Kasumi-1 (cell line): ENCODE data around the gene R3HDM4.
"Not testable (repeated sequence)": the region's sequence is repeated elsewhere in the genome, so short reads cannot be mapped to it uniquely, and the experiment has no call there.

ENCODE experiments used
- DNase-seq, 2 experiments: peaks; one replicate each; lab custom pipeline; 2025; lab: John Stamatoyannopoulos, UW

R3HDM4 gene

DNA sequence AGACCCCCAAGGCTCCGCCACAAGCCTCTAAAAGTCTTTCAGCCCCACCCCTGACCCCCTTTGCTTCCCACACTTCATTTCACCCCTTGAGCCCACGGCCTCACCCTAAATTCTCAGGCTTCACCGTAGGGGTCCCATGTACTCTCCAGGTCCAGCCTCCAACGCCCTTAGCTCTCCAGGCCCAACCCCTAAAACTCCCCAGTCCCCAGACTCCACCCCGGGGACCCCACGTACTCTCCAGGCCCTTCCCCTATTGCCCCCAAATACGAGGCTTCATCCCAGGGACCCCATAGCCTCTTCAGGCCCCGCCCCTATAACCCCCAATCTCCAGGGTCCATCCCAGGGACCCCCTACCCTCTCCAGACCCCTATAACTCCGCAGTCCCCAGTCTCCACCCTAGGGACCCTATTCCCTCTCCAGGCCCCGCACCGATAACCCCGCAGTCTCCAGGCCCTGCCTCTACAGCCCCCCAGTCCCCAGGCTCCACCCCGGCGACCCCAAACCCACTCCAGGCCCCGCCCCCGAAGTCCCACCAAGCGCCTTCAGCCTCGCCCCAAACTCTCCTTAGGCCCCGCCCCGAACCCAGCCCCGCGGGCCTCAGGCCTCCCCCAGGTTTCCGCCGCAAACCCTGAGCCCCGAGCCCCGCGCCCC, 20.7 kb downstream of the R3HDM4 start:
- DNase-seq: no peak

DNA sequence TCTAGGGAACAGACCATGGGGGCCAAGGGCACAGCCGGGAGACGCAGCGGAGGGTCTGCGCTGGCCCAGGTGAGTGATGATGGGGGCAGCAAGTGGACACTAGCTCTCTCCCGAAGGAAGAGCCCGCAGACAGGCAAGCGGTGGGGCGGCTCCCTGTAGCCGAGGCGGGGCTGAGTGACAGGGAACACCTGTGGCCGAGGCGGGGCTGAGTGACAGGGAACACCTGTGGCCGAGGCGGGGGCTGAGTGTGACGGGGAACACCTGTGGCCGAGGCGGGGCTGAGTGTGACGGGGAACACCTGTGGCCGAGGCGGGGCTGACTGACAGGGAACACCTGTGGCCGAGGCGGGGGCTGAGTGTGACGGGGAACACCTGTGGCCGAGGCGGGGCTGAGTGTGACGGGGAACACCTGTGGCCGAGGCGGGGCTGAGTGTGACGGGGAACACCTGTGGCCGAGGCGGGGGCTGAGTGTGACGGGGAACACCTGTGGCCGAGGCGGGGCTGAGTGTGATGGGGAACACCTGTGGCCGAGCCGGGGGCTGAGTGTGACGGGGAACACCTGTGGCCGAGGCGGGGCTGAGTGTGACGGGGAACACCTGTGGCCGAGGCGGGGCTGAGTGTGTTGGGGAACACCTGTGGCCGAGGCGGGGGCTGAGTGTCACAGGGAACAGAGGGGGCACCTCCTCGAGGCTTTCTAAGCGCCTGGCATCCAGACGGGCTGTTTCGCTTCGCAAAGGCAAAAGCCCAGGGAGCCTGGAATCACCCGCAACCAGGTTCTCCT, 21.4 kb downstream of the R3HDM4 start:
- DNase-seq: not testable (repeated sequence)

- no peak for DNase-seq
Observed at GRCh38 chr19:890831-891230, 22.2 kb downstream of the R3HDM4 start.

GRCh38 chr19:889662-890295, 23.2 kb downstream of the R3HDM4 start:
- DNase-seq: no peak

GRCh38 chr19:888581-889385, 24.2 kb downstream of the R3HDM4 start:
- no peak for DNase-seq

DNA sequence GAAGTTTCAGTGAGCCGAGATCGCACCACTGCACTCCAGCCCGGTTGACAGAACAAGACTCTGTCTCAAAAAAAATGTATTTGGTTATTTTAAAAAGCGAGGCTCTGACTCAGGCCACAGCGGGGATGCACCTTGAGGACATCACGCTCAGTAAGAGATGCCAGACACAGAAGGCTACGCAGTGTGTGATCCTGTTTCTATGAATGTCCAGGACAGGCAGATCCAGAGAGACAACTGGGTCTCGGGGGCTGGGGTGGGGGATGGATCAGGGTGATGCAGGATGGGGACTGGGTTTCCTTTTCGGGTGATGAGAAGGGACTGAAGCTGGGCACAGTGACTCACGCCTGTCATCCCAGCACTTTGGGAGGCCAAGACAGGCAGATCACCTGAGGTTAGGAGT, 25.4 kb downstream of the R3HDM4 start:
- DNase-seq: no peak

- no peak for DNase-seq
Observed at GRCh38 chr19:887072-887471, 25.9 kb downstream of the R3HDM4 start.

DNA sequence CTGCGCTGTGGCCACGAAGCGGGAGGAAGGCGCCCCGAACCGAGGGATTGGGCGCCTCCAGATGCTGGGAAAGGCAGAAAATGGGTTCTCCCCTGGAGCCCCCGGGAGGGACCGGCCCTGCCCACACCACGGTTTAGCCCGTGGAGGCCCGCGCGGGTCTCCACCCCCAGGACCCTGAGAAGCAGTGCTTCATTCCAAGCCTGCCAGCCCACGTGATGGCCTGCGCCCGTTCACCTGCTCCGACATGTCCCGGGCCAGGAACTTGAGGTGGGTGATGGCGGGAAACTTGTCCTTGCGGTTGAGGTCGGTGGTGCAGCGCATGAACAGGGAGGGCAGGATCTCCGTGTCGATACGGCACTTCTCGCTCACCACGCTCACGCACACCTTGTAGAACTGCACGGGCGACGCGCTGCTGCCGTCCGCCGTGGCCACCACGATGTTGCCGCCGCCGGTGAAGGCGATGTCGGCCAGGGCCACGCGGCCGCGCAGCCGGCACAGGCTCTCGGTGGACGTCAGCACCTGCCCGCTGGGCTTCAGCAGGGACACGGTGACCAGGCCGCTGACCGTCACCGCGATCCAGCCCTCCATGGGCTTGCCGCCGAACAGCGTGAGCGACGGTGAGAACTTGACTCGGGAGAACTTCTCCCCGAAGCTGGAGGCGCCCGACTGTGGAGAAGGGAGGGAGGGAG, 27.3 kb downstream of the R3HDM4 start:
- DNase-seq: no peak

DNA sequence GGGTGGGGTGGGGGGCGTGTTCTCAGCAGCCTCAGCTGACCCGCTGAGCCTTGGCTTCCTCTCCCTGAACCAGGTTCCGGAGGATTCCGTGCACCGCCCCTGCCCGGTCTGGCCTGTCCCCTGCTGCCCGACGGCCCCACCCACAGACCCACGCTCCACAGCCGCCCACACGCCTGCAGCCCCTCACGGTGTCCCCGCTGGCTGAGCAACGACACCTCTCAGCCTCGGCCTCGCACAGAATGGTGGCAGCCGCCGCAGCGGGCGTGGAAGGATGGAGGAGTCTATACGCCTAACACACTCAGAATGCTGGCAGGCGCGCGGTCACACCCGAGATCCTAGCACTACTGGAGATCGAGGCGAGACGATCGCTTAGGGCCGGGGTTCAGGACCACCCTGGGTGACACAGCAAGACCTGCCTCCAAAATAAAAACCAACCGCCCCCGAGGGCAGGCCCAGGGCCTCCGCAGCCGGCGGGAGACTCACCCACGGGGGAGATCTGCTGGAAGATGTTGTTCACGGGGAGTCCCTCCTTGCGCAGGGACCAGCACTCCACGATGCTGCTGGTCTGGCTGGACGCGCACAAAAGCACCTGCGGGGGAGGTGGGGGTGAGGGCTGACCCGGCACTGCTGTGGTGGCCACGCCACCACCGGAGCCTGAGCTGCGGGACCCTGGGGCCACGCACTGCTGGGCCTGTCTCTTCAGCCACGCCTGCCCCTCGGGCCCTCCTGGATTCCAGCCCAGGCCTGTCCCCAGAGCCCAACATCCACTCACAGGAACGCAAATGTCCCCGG, 28.4 kb downstream of the R3HDM4 start:
- no peak for DNase-seq

- no peak for DNase-seq
Observed at GRCh38 chr19:883661-884211, 29.3 kb downstream of the R3HDM4 start.

- no peak for DNase-seq
Observed at GRCh38 chr19:882871-883497, 30.0 kb downstream of the R3HDM4 start.

DNA sequence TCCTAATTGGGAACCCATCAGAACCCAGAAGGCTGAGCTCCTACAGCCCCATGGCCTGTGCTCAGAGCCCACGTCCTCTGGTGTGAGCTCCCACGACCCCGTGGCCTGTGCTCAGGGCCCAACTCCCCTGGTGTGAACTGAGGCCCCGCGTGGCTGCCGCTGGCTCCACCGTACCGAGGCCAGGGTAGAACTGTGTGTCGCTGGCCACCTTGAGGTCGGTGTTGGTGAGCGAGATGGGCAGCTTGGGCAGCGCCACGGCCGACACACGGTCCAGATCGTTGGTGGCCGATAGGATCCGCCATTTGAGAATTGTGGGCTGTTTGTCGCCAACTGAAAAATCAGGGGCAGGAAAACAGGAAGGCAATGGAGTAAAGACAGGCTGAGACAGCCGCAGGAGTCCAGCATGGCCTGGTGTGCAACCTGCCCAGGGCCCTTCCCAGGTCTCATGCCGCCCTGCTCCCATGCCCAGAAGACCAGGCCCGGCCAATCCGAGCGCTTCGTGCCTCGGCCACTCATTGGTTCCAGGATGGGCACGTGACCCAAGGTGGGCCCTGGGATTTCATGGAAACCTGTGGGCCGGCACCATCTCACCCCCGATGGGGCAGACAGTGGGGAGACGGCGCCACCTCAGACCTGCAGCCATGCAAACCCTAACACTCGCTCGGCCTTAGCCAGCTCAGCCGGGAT, 31.5 kb downstream of the R3HDM4 start:
- DNase-seq: no peak

DNA sequence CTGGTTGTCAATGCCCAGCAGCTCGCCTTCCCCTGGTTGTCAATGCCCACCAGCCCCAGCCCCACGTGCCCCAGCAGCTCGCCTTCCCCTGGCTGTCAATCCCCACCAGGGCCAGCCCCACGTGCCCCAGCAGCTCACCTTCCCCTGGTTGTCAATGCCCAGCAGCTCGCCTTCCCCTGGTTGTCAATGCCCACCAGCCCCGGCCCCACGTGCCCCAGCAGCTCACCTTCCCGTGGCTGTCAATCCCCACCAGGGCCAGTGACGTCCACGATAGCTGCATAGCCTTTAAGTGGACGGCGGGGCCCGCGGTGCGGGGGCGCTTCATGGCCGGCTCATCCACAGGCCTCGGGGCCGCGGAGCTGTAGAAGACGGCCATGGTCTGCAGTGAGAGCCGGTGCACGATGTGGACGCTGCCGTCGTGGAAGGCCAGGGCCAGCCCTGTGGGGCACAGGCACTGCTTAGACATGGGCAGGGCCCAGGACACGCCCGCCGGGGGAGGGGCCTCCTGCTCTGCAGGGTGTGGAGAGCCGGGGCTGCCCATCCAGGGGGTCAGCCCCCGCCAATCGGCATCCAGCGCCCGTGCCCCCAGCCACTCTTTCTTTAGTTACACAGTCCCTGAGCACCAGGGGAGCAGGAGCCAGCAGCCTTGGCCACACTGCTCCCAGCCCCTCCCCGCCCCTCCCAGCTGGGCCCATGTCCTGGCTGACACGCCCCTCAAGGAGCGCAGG, 33.1 kb downstream of the R3HDM4 start:
- no peak for DNase-seq

GRCh38 chr19:878751-879561, 34.1 kb downstream of the R3HDM4 start:
- DNase-seq: not testable (repeated sequence)

DNA sequence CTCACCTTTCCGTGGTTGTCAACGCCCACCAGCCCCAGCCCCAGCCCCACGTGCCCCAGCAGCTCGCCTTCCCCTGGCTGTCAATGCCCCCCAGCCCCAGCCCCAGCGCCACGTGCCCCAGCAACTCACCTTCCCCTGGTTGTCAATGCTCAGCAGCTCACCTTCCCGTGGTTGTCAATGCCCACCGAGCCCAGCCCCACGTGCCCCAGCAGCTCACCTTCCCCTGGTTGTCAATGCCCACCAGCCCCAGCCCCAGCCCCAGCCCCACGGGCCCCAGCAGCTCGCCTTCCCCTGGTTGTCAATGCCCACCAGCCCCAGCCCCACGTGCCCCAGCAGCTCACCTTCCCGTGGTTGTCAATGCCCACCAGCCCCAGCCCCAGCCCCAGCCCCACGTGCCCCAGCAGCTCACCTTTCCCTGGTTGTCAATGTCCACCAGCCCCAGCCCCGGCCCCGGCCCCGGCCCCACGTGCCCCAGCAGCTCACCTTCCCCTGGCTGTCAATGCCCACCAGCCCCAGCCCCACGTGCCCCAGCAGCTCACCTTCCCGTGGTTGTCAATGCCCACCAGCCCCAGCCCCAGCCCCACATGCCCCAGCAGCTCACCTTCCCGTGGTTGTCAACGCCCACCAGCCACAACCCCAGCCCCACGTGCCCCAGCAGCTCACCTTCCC, 34.9 kb downstream of the R3HDM4 start:
- DNase-seq: not testable (repeated sequence)

DNA sequence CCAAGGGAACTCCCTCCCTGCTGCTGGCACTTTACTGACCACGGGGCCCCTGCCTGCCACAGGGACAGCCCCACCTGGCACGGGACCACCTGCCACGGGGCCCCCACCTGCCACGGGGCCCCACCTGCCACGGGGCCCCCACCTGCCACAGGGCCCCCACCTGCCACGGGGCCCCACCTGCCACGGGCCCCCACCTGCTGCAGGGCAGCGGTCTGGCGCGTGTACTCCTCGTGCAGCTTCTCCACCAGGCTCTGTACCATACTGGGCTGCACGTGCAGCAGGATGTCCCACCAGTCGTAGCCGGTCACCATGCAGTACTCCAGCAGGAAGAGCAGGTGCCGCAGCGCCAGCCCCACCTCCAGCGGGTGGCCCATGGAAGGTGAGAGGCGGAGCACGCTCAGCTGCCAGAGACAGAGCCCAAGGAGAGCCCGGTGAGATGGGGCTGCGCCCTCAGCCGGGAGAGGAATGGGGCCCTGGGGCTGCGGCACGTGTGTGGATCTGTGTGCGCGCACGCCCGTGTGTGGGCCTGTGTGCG, 36.2 kb downstream of the R3HDM4 start:
- DNase-seq: no peak

DNA sequence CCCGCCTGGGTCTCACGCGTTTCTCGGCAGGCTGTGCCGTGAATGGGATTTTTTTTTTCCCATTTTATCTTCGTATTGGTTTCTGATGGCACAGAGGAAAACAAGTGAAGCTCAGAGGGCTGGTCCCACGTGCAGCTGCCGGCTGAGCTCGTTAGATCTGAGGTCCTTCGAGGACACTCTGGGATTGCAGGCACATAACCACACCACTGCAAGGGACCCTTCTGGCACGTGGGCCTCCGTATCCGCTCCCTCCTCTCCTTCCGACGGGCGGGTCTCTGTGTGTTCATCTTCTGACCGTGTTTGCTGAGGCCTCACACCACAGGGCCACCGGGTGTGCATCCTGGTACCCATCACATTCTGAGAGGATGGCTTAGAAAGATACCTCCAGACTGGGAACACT, 36.9 kb downstream of the R3HDM4 start:
- no peak for DNase-seq
